GM20000 (cell line): Measurements from ENCODE around the gene LNPEP.
"Not testable (repeated sequence)": the region's sequence is repeated elsewhere in the genome, so short reads cannot be mapped to it uniquely, and the experiment has no call there.

ENCODE experiments used
- DNase-seq: peaks from one replicate; pipeline ENCODE4 v3.0.0; 2012; ENCODE audit warnings: low spot score
- TF ChIP-seq, protein P1 (sequence below): IDR thresholded peaks from 2 replicates; pipeline ENCODE4 v1.5.1; 2012; ENCODE audit warnings: mild to moderate bottlenecking, control low read depth; ENCODE audit errors: extremely low read depth, missing control alignments

Gene LNPEP

DNA sequence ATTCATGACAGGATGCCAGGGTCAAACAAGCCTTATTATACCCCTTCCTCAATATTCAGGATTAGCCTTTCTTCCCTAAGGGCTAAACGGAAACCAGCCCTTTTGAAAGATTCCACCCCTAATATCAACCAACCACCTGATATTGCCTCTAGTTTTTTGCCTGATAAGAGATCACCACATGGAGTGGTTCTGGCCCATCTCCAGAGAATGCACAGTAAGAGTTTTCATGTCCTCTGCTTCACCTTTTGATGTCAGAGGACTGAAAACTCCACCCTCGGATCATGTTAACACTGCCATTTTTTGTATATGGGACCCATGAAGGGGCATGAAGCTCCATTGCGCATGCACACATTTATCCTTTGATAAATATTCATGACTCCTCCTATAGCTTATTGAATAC is 5.8 kb upstream of the LNPEP start:
- DNase-seq: no peak
- TF ChIP-seq, protein P1, sequence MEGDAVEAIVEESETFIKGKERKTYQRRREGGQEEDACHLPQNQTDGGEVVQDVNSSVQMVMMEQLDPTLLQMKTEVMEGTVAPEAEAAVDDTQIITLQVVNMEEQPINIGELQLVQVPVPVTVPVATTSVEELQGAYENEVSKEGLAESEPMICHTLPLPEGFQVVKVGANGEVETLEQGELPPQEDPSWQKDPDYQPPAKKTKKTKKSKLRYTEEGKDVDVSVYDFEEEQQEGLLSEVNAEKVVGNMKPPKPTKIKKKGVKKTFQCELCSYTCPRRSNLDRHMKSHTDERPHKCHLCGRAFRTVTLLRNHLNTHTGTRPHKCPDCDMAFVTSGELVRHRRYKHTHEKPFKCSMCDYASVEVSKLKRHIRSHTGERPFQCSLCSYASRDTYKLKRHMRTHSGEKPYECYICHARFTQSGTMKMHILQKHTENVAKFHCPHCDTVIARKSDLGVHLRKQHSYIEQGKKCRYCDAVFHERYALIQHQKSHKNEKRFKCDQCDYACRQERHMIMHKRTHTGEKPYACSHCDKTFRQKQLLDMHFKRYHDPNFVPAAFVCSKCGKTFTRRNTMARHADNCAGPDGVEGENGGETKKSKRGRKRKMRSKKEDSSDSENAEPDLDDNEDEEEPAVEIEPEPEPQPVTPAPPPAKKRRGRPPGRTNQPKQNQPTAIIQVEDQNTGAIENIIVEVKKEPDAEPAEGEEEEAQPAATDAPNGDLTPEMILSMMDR: no peak

DNA sequence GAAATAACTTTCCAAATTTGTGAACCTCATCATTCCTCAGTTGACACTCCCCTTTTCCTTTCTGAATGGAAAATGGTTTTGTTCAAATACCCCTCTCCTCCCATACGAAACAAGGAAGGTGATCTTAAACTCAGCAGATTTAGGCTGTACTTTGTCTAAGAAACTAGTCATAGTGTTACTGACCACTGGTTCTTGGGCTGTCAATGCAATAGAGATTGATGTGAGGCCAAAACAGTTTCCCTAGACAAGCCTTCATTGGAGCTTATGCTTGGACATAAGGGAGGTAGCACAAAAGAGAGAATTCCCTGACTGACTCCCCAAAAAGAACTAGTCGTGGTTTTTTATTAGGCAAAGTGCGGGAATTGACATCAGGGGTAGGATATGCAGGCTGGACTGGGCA is 5.3 kb upstream of the LNPEP start:
- TF ChIP-seq, protein P1: no peak

DNA sequence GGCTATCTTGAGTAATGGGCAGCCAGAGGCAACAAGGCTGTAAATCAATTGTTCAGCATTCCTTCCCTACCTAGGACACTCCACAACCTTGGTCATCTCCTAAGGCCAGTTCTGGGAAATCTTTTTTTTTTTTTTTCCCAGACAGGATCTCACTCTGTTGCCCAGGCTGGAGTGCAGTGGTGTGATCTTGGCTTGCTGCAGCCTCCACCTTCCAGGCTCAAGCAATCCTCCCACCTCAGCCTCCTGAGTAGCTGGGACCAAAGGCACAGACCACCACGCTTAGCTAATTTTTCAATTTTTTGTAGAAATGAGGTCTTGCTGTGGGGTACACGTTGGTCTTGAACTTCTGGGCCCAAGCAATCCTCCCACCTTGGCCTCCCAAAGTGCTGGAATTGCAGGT is 4.8 kb upstream of the LNPEP start:
- DNase-seq: not testable (repeated sequence)

More for the DNA sequence above, 5.3 kb upstream of the LNPEP start:
- DNase-seq: no peak

DNA sequence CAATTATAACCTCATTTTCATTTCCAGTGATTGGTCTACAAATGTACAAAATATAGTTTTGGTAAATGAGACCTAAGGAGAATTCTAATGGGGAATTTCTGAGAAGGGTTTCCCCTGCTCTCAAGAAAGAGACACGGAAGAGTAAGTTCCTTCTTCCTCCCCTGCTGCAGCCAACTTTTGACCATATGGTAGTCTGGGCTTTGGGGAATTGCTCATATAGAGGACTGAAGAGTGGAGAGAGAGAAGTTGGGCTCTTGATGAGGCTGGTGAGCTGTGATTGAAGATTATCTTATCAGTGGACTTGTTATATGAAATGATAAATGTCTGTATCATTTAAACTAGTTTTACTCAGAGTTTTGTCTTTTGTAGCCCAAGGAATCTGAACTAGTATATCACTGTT is 4.3 kb upstream of the LNPEP start:
- TF ChIP-seq, protein P1: no peak
- DNase-seq: no peak

DNA sequence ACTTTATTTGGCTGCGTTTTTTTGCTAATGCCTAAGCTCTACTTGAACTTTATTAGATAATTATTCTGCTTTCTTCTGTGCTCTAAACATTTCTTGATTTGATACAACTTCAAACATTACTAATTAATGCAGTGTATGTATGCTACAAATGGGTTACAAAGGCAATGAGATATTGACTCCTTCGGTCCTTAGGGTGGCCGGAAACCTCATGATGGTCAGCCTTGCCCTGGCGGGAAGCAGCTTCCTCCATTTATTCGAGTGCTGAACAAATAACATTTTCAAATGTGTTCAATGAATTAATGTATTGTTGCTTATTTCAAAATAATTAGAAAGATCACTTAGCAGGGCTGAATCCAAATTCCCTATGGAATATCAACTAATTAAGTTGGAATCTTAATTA is 3.9 kb upstream of the LNPEP start:
- no peak for DNase-seq
- TF ChIP-seq, protein P1: no peak

DNA sequence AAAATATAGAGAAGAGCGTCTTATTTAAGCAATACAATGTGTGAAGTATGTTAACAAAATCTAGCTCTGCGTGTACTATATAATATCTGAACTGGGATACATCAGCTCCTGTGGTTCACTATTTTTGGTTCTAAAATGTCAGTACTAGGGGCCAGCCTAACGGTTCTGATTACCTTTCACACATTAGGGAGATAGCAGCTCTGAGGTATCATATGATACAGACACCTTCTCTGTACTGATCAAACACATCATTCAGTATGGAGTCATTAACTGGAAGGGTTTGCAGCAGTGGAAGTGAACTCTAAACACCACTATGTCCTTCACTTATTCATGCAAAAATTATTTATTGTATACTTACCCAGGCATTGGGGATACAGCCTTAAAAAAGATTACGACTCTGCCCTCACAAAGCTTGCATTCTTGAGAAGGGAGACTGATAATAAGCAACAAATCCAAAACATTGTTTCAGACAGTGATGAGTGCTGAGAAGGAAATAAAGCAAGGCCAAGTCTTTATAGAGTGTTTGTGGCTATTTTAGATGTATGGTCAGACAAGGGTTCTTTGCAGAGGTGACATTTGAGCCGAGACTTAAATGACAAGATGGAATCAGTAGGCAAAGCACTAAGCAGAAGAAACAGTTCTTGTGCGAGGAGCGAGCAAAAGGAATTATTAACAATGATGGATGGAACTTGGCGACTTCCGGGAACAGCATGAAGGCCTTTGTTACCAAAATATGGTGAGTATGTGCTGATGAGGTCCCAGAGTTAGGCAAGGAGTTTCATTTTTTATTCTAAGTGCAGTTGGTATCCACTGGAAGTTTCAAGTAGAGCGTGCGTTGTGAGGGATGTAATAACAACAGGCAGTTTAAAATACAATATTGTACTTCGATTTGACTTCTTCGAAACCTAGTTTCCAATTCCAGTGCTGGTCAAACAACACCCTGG is 1.8 kb upstream of the LNPEP start:
- no peak for DNase-seq

DNA sequence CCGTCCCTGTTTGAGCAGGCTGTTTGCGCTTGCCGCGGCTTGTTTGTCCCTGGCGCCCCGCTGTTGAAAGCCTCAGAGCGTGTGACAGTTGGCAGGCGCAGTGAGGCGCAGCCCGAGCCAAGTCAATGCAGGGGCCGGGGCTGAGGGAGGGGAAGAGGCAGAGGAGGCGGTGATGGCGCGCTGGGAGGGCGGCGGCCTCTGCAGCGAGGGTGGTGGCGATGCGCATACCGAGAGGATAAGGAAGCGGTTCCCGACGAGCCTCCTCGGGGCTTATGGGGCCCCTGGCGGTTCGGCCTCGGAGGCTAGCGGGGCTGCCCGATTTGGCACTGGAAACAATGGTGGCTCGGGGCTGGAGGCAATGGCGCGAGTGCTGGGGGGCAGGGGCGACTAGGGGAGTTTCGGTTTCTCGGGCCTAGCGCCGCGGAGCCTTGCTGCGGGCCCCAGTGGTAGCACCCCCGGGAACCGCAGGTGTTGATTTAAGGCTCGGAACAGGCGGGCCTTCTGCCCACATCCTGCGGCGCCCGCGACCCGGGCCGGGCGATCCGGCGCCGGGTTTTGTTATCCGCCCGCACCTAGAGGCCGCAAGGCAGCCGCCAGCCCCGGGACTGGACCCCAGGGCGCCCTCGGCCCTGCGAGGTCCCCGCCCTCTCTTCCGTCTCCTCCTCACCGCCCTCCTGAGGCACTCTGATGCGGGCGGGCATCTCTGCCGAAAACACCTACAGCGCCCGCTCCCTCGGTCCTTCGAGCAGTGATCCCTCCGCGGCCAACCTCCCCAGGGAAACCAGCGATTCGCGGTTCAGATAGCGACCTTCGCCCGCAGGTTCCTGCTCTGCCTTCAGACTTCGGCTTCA is 947 bp upstream of the LNPEP start:
- TF ChIP-seq, protein P1: no peak
- peak; percentile 86 for DNase-seq

More for the DNA sequence above, 1.8 kb upstream of the LNPEP start:
- TF ChIP-seq, protein P1: no peak
